HG02870 (cell line): ENCODE measurements around the gene NOL3.
A peak's percentile ranks its signal among the peaks of the same experiment; 100 is the strongest.

ENCODE experiments used
- ATAC-seq: cut with Tn5 transposase; IDR thresholded peaks from one replicate; pipeline ENCODE4 v1.9.1; 2021; ENCODE audit warnings: mild to moderate bottlenecking, moderate library complexity; ENCODE audit not compliant: unreplicated experiment

NOL3 gene

DNA sequence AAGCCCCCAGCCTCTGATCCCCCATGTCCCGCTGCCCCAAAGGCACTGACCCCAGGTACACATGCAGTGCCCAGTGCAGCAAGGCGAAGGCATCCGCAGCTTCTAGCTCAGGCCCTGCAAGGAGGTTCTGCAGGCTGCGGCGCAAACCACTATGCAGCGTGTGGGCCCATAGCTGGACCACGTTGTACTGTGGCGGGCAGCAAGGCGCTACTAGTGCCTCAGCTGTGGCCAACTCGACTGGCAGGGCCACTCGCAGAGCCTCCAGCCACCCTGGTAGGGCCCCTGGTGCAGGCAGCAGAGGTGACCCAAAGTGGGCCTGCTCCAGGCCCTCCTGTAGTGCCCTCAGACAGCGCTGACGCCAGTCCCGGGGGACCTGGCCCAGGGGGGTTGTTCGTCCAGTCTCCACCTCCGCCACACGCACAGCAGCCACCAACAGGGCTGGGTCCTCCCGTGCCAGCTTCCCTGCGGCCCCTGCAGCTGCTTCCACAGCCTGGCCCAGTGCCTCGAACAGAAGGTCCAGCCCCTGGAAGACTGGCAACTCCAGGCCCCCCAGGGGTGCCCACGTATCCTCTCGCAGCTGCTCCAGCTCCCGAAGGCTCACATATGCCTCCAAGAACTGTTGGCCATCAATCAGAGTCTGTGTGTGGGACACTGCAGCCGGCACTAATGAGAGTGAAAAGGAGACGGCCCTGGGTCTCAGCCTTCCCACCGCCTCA lies 17.0 kb downstream of the NOL3 start:
- ATAC-seq, result no peak

DNA sequence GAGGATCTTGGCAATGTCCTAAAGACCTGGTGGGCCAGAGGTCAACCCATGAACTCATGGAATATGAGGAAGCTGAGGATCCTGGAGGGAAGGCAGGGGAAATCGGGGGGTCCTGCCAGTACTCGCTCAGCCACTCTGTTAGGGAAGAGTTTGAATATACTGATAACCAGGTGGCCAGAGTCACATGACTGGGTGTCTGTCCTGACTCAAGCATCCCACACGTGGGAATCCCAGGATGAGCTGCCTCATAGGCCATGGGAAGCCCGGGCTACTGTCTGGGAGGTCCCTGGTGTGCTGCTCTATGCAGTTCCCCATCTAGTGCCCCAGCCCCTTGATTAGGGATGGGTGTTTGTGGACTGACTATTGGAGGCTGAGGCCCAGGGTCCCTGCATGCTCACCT lies 18.0 kb downstream of the NOL3 start:
- no peak for ATAC-seq

DNA sequence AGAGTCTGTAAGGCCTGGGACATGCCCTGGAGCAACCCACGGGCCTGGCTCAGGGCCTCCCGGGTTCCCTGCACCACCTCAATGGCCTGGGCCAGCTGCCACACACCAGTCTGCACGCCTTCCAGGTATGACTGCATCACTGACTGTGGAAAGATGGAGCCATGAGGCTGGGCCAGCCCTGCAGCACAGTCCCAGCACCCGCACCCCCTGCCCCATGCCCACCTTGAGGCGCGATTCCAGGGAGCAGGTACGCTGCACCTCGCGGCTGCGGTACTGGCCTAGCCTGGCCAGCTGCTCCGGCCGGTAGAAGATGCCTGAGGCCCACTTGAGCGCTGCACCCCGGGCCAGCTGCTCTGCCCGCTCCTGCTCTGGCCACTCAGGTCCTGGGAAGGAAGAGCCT lies 18.5 kb downstream of the NOL3 start:
- no peak for ATAC-seq

DNA sequence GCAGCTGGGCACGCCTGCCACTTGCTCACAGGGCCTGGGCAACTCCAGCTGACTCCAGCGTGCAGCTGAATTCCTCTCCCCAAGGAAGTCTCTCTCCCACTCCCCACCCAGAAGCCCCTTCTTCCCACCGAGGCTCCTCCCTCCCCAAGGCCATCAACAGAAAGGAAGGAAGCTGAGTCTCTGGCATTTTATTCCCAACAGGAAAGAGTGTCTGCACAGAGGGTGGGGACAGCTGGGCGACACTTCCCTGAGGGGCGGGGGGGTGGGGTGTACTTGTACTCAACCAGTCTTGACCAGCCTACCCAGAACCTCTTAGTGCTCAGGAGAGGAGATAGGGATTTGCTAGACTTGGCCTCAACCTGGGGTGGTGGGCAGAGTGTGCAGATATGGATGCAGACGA lies 19.7 kb downstream of the NOL3 start, which contains the start of gene EXOC3L1:
Gene EXOC3L1, minus strand, starts transcription at position 96 of the 400 bp plus-strand sequence. CDS start 460 bp downstream, outside the sequence.
- ATAC-seq, result no peak

DNA sequence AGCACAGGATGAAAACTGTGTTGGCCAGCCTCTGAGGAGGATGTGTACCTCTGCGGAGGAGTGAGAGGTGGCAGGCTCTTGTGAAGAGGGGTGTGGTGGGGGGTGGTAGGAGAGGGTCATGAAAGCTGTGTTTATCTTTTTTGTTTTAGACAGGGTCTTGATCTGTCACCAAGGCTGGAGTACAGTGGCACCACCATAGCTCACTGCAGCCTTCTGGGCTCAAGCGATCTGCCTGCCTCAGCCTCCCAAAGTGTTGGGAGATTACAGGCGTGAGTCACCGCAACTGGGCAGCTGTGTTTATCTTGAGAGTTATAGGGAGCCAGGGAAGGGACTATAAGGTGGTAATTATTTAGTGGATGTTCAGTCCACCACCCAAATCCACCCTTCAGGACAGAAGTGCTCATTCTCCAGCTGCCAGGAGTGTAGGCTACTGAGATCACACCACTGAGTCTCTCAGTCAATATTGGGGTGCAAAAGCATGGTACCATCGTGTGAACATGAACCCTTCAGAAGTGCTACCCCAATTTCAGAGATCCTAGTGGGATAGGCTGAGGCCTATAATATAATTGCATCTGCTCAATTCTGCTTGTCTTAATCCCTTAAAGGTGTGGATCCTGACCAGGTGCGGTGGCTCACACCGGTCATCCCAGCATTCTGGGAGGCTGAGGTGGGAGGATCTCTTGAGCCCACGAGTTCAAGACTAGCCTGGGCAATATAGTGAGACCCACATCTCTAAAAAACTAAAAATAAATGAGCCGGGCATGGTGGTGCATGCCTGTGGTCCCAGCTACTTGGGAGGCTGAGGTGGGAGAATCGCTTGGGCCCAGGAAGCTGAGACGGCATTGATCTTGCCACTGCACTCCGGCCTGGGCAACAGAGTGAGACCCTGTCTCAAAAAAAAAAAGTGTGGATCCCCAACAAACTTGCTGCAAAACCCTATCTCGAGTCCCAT lies 20.4 kb downstream of the NOL3 start:
- ATAC-seq, result no peak

DNA sequence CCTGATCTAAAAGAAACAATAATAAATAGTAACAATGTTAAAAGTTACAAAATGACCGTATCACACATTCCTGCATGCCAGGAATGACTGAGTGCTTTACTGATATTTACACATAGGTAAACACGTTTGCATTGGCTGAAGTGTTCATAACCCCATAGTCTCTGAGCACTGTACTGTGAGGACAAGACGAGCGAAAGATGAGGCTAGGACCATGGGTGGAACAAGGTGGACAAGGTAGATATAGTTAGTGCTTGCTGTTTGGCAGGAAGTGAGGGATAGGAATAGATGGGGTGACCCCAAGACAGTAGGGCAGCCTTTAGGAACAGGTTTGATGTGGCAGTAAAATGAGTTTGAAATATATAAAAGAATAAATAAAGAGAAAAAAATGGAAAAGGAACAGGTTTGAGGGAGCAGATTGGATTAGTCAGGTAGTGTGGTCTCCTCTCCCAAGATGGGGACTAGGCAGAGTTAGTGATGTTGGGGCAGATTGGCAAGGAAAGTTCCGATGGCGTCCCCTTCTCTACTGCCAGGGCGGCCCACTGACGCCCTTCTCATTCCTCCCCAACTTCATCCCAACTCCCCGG lies 21.2 kb downstream of the NOL3 start:
- no peak for ATAC-seq

DNA sequence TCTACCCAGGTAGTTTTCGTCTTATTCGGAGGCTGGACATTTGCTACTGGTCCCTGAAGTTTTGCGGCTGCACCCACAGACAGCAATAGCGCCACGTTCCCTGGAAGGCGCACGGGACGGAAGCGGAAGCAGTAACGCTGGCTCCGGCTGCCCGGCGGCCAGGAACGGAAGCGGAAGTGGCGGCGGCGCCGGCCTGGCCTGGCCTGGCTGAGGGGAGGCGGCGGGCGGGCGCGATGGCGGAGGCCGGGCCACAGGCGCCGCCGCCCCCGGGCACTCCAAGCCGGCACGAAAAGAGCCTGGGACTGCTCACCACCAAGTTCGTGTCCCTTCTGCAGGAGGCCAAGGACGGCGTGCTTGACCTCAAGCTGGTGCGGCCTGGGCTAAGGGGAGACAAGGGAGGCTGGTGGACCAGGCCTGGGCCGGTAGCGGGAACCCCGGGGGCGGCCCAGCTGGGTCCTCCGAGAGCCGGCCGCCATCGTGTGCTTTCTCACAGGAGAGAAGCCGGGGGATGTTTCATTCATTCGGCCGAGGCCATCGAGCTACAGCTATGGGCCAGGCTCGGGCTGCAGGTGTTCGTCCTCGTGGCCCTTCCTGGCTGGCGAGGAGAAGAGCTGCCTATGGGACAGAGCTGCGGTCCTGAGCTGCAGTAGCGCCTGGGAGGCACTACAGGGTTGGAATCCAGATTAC lies 21.8 kb downstream of the NOL3 start, which contains the start of gene E2F4:
Gene E2F4, plus strand, starts transcription at position 161 of the 687 bp plus-strand sequence. Its CDS starts 73 bp downstream, at position 234.
- peak; percentile 85 for ATAC-seq

DNA sequence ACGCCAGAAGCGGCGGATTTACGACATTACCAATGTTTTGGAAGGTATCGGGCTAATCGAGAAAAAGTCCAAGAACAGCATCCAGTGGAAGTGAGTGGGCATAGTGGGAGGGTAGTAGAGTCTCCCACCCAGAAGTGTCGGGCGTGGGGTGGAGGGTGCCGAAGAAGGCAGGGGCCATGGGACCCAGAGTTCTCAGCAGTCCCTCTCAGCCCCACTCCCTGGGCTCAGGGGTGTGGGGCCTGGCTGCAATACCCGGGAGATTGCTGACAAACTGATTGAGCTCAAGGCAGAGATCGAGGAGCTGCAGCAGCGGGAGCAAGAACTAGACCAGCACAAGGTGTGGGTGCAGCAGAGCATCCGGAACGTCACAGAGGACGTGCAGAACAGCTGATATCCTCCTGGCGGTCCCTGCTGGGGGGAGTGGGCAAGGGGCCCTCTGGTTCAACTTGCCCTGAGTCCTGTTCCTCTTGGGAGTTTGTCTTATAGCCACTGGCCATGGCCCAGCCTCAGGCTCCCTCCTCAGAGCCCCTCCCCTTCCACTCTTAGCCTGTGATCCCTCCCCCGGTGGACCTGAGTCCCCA lies 22.5 kb downstream of the NOL3 start:
- no peak for ATAC-seq

DNA sequence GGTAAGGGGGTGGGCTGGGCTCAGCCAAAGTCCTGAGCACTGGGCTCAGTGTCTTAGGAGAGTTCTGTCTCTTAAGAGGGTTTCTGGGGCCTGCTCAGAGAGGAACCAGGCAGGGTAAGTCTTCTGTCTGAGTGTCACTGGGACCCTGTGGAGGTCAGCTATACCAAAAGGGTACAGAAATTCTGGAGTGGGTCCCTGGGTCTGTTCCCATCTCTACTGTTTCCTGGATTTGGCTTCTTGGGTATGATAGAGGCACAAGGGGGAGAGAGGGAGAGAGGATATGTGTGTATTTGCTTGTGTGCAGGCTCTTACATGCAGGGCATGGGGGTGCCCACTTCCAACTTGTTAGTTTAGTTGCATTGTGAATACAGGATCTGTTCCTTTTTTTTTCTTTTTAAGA lies 23.2 kb downstream of the NOL3 start:
- ATAC-seq, result no peak

DNA sequence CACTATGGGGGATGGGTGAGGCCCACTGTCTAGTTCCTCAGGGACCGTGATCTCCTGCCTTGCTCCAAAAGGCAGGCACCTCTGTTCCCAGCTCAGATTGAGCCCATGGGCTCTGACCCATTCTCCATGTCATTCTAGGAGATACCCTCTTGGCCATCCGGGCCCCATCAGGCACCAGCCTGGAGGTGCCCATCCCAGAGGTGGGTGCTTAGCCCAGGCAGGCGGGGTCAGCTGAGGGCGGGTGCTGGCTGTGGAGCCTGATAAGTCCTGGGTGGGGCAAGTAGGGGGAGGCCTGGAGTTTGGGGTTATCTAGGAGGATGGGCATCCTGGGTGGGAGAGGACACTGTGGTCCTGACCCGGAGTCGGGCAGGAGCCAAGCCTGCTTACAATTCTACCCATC lies 23.9 kb downstream of the NOL3 start:
- no peak for ATAC-seq

DNA sequence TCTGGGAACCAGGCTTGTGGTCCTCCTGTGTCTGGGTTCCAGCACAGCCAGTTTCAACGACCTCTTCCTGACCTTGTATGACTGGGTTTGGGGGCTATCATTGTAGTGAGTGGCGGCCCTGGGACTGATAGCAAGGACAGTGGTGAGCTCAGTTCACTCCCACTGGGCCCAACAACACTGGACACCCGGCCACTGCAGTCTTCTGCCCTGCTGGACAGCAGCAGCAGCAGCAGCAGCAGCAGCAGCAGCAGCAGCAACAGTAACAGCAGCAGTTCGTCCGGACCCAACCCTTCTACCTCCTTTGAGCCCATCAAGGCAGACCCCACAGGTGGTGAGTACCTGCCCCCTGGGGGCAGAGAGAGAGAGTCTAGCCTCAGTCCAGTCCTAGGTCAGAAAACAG lies 25.3 kb downstream of the NOL3 start:
- ATAC-seq, result no peak

DNA sequence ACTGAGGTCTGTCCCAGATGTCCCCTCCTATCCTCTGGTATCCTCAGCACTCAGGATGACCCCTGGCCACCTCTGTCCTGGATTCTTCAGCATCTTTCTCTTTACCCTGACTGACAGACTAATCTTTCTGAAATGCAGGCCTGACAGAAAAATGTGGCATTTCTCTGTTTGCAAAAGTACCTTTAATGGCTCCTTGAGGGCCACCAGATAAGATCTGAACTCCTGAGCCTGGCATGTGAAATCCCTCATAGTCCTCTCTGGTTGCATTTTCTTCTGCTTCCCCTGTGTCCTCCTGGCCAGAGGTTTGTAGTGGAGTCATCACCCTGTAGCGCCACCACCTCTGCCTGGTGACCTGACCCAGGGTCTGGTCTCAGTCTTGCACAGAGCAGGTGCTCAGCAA lies 26.5 kb downstream of the NOL3 start:
- no peak for ATAC-seq

DNA sequence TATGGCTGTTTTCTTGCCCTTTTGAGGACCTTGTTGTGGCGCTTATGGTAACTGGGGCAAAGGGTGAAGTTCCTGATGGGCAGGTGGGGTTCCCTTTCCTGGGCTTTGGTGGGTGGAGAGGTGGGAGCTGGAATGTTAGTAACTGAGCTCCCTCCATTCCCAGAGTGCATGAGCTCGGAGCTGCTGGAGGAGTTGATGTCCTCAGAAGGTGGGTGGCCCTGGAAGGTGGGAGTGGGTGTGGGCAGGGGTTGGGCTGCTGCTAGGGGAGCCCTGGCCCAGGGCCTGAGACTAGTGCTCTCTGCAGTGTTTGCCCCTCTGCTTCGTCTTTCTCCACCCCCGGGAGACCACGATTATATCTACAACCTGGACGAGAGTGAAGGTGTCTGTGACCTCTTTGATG lies 27.4 kb downstream of the NOL3 start:
- no peak for ATAC-seq

DNA sequence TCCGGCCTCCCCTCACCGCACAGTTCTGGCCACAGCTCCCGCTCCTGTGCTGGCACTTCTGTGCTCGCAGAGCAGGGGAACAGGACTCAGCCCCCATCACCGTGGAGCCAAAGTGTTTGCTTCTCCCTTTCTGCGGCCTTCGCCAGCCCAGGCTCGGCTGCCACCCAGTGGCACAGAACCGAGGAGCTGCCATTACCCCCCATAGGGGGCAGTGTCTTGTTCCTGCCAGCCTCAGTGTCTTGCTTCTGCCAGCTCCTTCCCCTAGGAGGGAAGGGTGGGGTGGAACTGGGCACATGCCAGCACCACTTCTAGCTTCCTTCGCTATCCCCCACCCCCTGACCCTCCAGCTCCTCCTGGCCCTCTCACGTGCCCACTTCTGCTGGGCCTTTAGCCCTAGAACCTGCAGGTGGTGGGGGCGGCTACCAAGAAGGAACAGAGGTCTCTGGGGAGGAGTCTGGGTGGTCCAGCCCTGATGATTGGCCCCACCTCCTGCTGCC lies 27.9 kb downstream of the NOL3 start:
- ATAC-seq, result no peak

DNA sequence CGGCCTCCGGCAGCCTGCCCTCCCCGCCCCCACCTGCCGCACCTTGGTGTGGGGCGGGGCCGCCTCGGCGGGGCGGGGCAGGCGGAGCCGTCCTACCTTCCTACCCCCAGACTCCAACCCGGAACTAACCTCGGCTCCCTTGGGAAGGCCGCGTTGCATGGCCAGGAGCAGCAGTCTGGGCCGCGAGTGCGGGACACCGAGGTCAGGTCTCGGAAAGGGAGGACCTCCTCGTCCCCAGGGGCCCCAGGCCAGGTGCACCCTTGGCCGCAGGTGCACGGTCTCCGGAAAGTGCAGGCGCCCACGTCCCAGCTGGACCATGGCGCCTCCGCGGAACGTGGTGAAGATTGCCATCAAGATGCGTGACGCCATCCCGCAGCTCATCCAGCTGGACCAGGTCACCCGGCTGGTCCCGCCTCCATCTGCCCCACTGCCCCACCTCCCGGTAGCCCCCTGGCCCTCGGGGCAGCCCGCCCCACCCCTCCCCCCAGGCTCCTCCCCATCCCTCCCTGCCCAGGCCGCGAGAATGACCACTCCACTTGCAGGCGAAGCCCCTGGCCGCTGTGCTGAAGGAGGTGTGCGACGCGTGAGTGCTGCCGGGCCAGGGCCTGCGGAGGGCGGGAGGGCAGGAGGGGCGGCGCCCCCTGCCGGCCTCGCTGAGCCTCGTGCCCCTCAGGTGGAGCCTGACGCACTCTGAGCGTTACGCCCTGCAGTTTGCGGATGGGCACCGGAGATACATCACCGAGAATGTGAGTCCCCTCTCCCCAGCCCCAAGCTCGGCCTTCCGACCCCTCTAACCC lies 28.9 kb downstream of the NOL3 start, which contains the start of gene ELMO3:
Gene ELMO3, plus strand, starts transcription at position 121 of the 797 bp plus-strand sequence. Its CDS starts 196 bp downstream, at position 317.
- ATAC-seq, result no peak

DNA sequence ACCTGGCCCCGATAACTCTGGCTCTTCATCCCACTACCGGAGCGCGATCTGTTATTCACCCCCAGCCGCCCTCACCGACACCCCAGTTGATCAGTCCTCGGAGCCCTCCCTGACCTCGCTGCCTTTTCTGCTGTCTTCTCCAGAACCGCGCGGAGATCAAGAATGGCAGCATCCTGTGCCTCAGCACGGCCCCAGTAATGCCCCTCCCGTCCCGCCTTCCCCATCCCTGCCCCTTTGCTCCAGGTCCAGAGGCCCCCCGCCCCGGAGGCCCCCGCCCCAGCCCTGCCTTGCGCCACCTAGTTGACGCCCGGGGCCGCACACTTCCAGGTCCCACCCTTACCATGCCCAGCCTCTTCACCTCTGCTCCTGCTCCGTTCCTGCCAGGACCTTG lies 29.5 kb downstream of the NOL3 start:
- no peak for ATAC-seq

DNA sequence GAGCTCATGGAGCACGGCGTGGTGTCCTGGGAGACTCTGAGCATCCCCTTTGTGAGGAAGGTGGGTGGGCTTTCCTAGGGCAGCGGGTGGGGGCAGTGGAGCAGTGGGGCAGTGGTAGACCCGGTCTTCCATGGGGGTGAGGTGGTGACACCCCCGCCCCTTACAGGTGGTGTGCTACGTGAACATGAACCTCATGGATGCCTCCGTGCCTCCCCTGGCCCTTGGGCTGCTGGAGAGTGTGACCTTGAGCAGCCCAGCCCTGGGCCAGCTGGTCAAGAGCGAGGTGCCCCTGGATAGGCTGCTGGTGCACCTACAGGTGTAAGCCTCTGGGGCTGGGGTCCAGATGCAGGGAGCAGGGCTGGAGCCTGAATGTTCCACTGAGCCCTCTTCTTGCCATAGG lies 30.2 kb downstream of the NOL3 start:
- no peak for ATAC-seq

DNA sequence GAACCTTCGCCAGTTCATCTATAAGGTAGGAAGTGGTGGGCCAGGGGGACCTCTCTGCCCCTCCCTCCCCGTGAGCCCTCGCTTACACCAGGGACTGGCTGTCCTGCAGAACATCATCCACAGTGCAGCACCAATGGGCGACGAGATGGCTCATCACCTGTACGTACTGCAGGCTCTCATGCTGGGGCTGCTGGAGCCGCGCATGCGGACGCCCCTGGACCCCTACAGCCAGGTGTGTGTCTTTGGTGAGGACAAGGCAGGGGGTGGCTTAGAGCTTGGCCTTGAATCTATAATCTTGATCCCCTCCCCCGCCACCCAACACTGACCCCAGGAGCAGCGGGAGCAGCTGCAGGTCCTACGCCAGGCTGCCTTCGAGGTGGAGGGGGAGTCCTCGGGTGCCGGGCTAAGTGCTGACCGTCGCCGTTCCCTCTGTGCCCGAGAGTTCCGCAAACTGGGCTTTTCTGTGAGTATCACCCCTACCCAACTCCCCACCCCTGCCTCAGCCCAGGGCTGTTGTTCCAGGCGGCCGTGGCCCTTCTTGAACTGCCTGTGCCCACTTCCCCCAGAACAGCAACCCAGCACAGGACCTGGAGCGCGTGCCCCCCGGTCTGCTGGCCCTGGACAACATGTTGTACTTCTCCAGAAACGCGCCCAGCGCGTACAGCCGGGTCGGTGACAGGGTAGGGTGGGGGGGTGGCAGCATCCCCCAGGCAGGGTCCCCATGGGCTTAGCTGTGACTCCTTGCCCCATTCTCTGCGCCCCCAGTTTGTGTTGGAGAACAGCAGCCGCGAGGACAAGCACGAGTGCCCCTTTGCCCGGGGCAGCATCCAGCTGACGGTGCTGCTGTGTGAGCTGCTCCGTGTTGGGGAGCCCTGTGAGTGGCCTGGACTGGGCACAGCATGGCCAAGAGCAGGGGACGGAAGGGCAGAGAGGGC lies 31.3 kb downstream of the NOL3 start:
- ATAC-seq, result no peak
